ENCODE data around the gene HLA-DPB1.

HLA-DPB1 gene

GRCh38 chr6:33108307-33108706 is 32.5 kb downstream of the HLA-DPB1 start:
- ChIA-PET POLR2A (ENCODE audit: low non-redundant PET) (no interaction called here), CTCF (no interaction called here)
- TF ChIP-seq, protein P1, sequence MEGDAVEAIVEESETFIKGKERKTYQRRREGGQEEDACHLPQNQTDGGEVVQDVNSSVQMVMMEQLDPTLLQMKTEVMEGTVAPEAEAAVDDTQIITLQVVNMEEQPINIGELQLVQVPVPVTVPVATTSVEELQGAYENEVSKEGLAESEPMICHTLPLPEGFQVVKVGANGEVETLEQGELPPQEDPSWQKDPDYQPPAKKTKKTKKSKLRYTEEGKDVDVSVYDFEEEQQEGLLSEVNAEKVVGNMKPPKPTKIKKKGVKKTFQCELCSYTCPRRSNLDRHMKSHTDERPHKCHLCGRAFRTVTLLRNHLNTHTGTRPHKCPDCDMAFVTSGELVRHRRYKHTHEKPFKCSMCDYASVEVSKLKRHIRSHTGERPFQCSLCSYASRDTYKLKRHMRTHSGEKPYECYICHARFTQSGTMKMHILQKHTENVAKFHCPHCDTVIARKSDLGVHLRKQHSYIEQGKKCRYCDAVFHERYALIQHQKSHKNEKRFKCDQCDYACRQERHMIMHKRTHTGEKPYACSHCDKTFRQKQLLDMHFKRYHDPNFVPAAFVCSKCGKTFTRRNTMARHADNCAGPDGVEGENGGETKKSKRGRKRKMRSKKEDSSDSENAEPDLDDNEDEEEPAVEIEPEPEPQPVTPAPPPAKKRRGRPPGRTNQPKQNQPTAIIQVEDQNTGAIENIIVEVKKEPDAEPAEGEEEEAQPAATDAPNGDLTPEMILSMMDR (conservative IDR thresholded peaks at IDR 0.05; ENCODE audit: low read depth) = no peak
- H3K27ac ChIP-seq = no peak overlapping the region
- no peak for DNase-seq (ENCODE audit: low spot score)

DNA sequence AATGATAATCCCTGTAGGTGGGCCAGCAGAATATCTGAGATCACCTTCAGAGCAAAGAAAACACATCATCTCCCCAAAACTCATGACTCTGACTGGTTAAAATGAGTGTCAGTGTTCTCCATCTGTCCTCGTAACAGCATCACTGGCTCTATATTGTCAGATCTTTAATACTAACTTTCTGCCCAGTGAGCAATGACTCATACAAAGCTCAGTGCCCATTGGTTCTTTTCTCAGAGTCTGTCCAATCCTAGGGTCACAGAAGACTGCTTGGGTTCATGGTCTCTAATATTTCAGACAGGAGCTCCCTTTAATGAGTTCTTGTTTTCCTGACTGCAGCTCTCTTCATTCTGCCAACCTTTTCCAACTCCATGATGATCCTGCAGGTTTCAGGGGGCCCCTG is 36.4 kb downstream of the HLA-DPB1 start:
- no peak overlapping the region for H3K27ac ChIP-seq
- ChIA-PET CTCF (interaction anchor here (0.7 kb wide), 1 partner anchor 32 kb away, joined by 3 read pairs; no protein-coding TSS in a partner anchor), POLR2A (ENCODE audit: low non-redundant PET) (no interaction called here)
- TF ChIP-seq, protein P1 (conservative IDR thresholded peaks at IDR 0.05; ENCODE audit: low read depth) = no peak
- DNase-seq (ENCODE audit: low spot score) = peak; percentile 84

- ChIA-PET CTCF (interaction anchor here (1.4 kb wide), 1 partner anchor 59 kb away, joined by 3 read pairs; no protein-coding TSS in a partner anchor), POLR2A (ENCODE audit: low non-redundant PET) (no interaction called here)
- DNase-seq (ENCODE audit: low spot score) = no peak
- no peak overlapping the region for H3K27ac ChIP-seq
- TF ChIP-seq, protein P1 (conservative IDR thresholded peaks at IDR 0.05; ENCODE audit: low read depth) = no peak
Observed at GRCh38 chr6:33113755-33114154, 38.0 kb downstream of the HLA-DPB1 start.

DNA sequence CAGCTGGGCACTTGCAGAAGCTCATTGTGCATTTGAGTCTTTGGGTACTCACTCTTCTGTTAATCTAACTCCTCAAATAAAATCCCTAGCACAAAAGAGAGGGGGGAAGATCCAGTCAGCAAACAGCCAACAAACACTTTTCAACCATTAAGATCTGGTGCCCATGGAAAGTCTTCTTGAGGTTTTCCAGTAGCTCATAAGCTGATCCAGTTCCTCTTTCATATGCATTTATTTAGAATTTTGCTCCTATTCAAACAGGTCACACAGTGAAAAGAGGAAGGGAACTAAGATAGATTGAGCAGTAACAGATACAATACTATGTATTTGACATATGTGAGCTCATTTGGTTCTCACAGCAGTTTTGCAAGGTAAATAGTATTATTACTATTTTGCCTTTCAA is 38.6 kb downstream of the HLA-DPB1 start:
- POLR2A ChIA-PET (ENCODE audit: low non-redundant PET) = no interaction called here
- no peak for DNase-seq (ENCODE audit: low spot score)
- H3K27ac ChIP-seq = no peak overlapping the region
- TF ChIP-seq, protein P1 (conservative IDR thresholded peaks at IDR 0.05; ENCODE audit: low read depth) = no peak
- CTCF ChIA-PET = interaction anchor here (0.6 to 1.4 kb wide), 2 partner anchors 58 to 66 kb away, joined by 3 to 4 read pairs; no protein-coding TSS in a partner anchor

DNA sequence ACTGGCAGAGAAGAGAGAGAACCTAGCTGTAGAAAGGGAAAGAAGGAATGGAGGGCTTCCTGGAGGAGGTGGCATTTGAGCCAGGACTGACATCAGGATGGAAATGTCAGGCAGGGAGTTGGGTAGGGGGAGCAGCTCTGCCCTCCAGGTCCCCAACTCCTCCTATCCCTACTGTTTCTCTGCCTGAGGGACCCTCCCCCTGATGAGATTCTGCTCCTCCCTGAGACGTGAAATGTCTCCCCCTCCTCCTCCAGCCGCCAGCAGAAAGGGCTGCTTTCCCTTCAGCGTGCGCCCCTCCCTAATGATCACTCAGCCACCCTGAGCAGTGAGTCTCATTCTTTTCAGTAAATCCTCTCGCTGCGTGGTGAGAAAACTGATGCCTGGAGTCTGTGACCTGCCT is 40.6 kb downstream of the HLA-DPB1 start:
- DNase-seq (ENCODE audit: low spot score) = no peak
- ChIA-PET POLR2A (ENCODE audit: low non-redundant PET) (no interaction called here), CTCF (interaction anchor here (1.0 kb wide), 2 partner anchors 10 to 45 kb away, joined by 3 to 5 read pairs; no protein-coding TSS in a partner anchor)
- H3K27ac ChIP-seq = no peak overlapping the region
- TF ChIP-seq, protein P1 (conservative IDR thresholded peaks at IDR 0.05; ENCODE audit: low read depth) = no peak

DNA sequence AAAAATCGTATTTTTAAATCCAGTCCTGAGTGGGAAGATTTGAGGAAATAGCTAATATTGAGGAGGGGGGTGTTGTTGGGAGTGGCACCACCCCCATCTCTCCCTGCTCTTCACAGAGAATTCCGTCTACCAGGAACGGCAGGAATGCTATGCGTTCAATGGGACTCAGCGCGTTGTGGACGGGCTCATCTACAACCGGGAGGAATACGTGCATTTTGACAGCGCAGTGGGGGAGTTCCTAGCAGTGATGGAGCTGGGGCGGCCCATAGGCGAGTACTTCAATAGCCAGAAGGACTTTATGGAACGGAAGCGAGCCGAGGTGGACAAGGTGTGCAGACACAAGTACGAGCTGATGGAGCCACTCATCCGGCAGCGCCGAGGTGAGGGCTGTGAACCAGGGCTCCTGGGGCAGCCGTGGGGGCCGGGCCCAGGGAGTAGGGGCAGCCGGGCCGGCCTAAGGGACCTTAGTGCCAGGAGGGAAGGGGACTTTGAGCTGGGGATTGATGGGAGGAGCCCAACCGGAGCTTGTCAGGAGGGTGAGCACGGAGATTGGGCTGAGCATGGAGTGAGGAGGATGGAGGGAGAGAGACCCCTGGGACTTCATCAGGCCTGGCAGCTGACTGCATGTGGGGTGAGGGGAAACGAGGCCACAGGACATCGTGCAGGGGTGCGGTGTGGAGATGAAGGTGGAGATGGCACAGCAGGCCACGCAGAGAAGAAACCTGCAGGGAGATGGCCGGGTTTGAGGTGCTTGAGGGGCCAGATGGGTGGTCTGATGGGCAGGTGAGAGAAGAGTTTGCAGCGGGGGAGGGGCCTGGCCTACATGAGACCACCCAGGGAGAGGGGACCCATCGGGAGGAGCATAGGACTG is 41.3 kb downstream of the HLA-DPB1 start:
- POLR2A ChIA-PET (ENCODE audit: low non-redundant PET) = no interaction called here
- H3K27ac ChIP-seq = no peak overlapping the region
- TF ChIP-seq, protein P1 (conservative IDR thresholded peaks at IDR 0.05; ENCODE audit: low read depth) = no peak

More for the DNA sequence above, 41.3 kb downstream of the HLA-DPB1 start:
- no peak for DNase-seq (ENCODE audit: low spot score)
- CTCF ChIA-PET = interaction anchor here (1.0 to 1.4 kb wide), 4 partner anchors 9 to 131 kb away, joined by 3 to 7 read pairs (median 4); no protein-coding TSS in a partner anchor
